HG03280 (cell line): ENCODE data around the gene ARHGEF4.
"Not testable (repeated sequence)": the region's sequence is repeated elsewhere in the genome, so short reads cannot be mapped to it uniquely, and the experiment has no call there.

ENCODE experiments used
- ATAC-seq: cut with Tn5 transposase; IDR thresholded peaks from one replicate; pipeline ENCODE4 v1.9.1; 2021; ENCODE audit warnings: mild to moderate bottlenecking, moderate library complexity; ENCODE audit not compliant: unreplicated experiment

Gene ARHGEF4

GRCh38 chr2:130966149-130966774 lies 129.5 kb downstream of the ARHGEF4 start:
- no peak for ATAC-seq

- no peak for ATAC-seq
Measured at GRCh38 chr2:130966775-130967490, 130.2 kb downstream of the ARHGEF4 start.

DNA sequence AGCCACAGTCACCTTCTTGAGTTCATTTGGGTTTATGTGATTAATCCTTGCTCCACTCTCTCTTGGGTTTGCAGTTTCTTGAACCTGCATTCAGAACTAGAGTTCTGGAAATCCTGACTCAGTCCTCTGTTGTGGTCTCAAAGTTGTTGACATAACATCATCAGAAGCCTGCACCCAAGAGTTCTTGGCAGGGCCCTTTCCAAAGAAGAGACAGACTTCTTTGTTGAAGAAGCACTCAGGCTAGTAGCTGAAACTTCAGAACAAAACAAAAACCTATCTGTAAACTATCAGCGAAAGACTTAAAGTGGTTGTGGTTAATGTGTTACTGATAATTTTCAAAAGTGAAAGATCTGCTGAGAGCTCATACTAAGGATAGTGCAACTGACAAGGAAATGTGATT lies 135.7 kb downstream of the ARHGEF4 start:
- ATAC-seq: no peak

DNA sequence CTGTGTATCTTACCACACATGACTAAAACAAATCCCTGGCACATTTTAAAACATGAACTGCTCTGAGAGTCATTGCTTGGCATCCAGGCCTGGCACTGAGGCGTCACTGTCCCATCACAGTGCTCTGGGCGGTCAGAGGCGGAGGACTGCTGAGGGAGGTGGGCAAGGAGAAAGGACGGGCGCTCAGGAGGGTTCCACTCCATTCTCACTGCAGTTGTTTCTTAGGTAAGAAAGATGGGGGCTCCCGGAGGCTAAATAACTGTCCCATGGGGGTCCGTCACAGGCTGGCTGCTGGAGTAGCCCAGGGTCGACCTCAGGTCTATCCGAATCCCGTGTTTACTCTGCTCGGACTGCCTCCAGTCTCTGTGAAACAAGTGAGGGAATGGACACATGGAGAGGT lies 139.0 kb downstream of the ARHGEF4 start:
- ATAC-seq: no peak

DNA sequence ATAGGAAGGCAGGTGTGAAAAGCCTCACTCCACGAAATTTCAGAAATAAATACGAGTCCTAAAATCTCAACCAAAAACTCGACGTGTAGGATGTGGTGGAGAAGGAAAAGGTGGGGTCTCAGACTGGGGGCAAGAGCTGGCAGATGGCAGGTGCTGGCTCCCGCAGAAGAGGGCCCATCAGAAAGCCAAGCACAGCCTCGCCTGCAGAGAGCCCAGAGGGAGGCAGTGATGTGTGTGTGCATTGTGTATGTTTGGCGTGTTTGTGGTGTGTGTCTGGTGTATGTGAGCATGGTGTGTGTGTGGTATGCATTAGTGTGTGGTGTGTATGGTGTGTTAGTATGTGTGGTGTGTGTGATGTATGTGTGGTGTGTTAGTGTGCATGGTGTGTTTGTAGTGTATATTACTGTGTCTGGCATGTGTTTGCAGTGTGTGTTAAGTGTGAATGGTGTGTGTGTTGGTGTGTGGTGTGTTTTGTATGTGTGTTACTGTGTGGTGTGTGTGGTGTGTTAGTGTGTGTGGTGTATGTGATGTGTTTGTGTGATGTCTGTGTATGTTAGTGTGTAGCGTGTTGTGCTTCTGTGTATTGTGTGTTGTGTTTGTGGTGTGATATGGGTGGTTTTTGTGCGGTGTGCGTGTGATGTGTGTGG lies 140.0 kb downstream of the ARHGEF4 start:
- ATAC-seq: no peak

- no peak for ATAC-seq
Measured at GRCh38 chr2:130977461-130978050, 140.8 kb downstream of the ARHGEF4 start.

- ATAC-seq: no peak
Measured at GRCh38 chr2:130981667-130982066, 145.0 kb downstream of the ARHGEF4 start.

DNA sequence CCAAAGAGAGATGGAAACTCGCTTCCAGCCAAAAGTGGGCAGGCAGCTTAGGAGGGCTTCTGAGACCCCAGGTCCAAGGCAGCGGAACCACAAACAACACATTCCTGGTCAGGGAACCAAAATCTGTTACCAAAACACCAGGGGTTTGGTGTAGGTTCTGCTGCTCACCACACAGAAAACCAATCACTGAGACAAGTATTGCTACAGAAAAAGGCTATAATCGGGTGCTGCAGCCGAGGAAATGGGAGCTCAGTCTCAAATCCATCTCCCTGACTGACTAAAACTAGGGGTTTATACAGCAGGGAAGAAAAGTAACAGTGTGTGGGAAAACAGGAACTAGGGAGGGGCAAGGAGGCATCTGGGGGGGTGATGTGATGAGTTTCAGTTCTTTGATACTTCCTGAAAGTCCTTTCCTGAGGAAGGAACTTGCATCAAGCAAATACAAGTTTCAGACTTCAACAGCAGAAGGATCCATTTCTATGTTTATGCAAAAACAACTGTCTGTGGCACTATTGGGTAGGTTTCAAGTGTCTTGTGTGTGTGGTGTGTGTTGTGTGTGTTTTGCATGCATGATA lies 148.6 kb downstream of the ARHGEF4 start:
- no peak for ATAC-seq

- ATAC-seq: no peak
Measured at GRCh38 chr2:130985831-130986649, 149.3 kb downstream of the ARHGEF4 start.

DNA sequence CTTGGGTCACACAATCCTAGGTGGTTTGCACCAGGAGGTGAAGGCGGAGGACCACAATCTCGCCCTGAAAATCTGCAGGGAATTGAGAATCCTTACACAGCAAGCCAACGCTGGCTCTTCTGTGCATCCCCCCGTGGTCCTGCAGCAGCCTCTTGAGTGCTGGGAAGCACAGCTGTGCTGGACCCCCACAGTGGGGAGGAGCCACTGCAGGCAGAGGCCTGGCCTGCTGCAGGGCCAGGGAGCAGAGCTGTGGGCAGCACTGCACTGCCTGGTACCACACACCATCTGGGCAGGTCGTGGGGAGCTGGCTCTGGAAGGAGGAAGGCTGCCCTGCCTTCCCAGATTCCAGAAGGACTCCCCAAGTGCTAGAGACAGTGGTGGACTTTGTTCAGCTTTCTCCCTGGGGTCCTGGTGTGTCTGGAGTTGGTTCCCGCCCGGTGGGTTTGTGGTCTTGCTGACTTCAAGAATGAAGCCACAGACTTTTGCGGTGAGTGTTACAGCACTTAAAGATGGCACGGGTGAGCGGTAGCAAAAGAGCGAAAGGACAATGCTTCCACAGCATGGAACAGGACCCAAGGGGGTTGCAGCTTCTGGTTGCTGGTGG lies 150.3 kb downstream of the ARHGEF4 start:
- ATAC-seq: no peak

GRCh38 chr2:130987519-130988425 lies 151.1 kb downstream of the ARHGEF4 start:
- ATAC-seq: no peak

DNA sequence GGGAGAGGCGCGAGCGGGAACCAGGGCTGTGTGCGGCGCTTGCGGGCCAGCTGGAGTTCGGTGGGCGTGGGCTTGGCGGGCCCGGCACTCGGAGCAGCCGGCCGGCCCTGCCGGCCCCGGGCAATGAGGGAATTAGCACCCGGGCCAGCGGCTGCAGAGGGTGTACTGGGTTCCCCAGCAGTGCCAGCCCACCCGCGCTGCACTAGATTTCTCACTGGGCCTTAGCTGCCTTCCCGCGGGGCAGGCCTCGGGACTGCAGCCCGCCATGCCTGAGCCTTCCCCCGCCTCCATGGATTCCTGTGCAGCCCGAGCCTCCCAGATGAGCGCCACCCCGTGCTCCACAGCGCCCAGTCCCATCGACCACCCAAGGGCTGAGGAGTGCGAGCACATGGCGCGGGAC lies 154.7 kb downstream of the ARHGEF4 start:
- ATAC-seq: not testable (repeated sequence)

DNA sequence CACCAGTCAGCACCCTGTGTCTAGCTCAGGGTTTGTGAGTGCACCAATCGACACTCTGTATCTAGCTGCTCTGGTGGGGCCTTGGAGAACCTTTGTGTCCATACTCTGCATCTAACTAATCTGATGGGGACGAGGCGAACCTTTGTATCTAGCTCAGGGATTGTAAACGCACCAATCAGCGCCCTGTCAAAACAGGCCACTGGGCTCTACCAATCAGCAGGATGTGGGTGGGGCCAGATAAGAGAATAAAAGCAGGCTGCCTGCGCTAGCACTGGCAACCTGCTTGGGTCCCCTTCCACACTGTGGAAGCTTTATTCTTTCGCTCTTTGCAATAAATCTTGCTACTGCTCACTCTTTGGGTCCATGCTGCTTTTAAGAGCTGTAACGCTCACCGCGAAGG lies 155.3 kb downstream of the ARHGEF4 start:
- not testable (repeated sequence) for ATAC-seq

- ATAC-seq: no peak
Measured at GRCh38 chr2:130996691-130997090, 160.0 kb downstream of the ARHGEF4 start.

- no peak for ATAC-seq
Measured at GRCh38 chr2:130997198-130997597, 160.5 kb downstream of the ARHGEF4 start.

DNA sequence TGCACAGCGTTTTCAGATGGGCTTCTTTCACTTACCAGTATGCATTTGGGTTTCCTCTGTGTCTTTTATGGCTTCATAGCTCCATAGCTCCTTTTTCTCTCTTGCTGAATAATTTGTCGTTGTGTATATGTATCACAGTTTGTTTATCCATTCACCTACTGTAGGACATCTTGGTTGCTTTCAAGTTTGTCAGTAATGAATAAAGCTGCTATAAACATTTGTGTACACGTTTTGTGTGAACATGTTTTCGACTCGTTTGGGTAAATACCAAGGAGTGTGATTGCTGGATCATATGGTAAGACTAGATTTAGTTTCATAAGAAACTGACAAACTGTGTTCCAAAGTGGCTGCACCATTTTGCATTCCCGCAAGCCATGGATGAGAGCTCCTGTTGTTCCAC lies 161.8 kb downstream of the ARHGEF4 start:
- ATAC-seq: no peak

GRCh38 chr2:131004446-131005209 lies 167.9 kb downstream of the ARHGEF4 start:
- ATAC-seq: no peak

DNA sequence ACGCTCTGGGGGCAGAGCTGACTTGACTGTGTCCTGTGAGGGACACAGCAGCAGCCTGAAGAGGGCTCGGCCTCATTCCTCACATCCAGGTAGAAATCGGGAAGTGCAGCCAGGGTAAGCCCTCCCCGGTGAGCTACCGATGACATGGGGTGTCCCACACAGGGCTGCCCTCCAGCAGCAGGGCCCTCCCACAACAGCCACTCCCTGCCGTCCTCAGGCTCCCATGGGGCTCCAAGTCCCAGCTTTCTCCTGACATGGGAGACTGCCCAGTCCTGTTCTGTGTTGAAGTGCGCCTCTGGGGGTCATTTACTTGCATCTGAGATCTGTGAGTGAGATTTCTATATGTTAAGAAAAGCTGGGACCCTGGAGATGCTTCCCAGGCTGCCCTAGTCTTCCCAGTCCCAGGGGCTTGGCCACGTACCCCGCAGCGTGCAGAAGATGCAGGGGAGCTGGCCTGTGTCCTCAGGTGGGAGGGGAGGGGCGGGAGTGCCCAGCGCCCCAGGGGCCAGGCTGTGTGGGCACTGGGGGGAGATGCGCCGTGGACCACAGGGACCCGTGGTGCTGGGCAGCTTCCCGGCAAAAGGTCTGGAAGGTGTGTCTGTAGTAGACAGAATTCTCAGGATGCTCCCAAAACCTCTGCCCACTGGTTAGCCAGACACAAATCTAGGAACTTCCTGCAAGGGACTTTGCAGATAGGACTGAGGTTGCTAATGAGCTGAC lies 168.7 kb downstream of the ARHGEF4 start:
- no peak for ATAC-seq
